Right lobe of liver (tissue), 6 donors: Measurements from ENCODE around the gene GABRG2. TPM values are rescaled to one million over a fixed set of nuclear protein-coding genes. Genes with fewer than 3 reads are reported as not detected.

Source experiments
- ATAC-seq, 4 donors: fragments of 200-7000 bp; cut with Tn5 transposase; one replicate each; pipeline ENCODE4 v1.9.1; 2020; ENCODE audit warnings: mild to moderate bottlenecking in 4 of 4, moderate library complexity in 4 of 4
- DNase-seq, 3 donors: peaks; one replicate each; pipeline ENCODE4 v3.0.0-alpha.2; 2020
- H3K27ac ChIP-seq, 3 donors: fragments of 200-600 bp; one replicate each; pipeline ENCODE4 v1.8.0; 2022
- H3K27me3 ChIP-seq, 2 donors: fragments of 200-600 bp; one replicate each; pipeline ENCODE4 v1.8.0; 2022
- H3K36me3 ChIP-seq, 4 donors: fragments of 200-600 bp; sonication (generic) in 1 of 4; one replicate each; pipeline versions ENCODE4 v1.5.1 to v1.8.0; 2017 to 2022; ENCODE audit warnings: control low read depth in 1 of 4
- H3K4me1 ChIP-seq, 4 donors: fragments of 200-600 bp; sonication (generic) in 1 of 4; one replicate each; pipeline versions ENCODE4 v1.5.1 to v1.8.0; 2017 to 2022; ENCODE audit warnings: control low read depth in 1 of 4
- H3K4me3 ChIP-seq, 3 donors: fragments of 200-600 bp; one replicate each; pipeline ENCODE4 v1.8.0; 2022
- H3K9me3 ChIP-seq, 4 donors: fragments of 200-600 bp; sonication (generic) in 1 of 4; one replicate each; pipeline versions ENCODE4 v1.5.1 to v1.8.0; 2017 to 2022; ENCODE audit warnings: control low read depth in 1 of 4
- POLR2A ChIP-seq: fragments of 450-650 bp; IDR thresholded peaks from one replicate; pipeline ENCODE4 v1.6.1; 2017; ENCODE audit warnings: antibody characterized with exemption, mild to moderate bottlenecking
- WGBS: methylation state at CpG from one replicate; pipeline ENCODE4 v1.1.6; 2018; ENCODE audit warnings: low coverage, low lambda C conversion rate; ENCODE audit not compliant: insufficient coverage; ENCODE audit errors: missing lambda C conversion rate; 5-methylcytosine and 5-hydroxymethylcytosine counted together
- intact Hi-C, 2 donors: fragments of 100-400 bp; cut with DNase I; formaldehyde crosslinking; loops; one replicate each; pipeline versions ENCODE4 v1.11.2 to v1.14.1; 2022
- total RNA-seq, 6 experiments: library from RNA; depleted of rRNA in 2 of 6; stranded (reverse); fragments of >200 nt in 2 of 6; fragmentation: NEBNext Ultra II Directional in 3 of 6; extraction: Animal tissue kit (Norgen Biotek cat#: 25700) in 3 of 6; gene quantifications; one replicate each; pipeline versions ENCODE4 v1.1.0 to v1.2.4, GENCODE V29; 2016 to 2023
- TF ChIP-seq, protein P1 (sequence below), 4 donors: fragments of 200-600 bp in 3 of 4; fragments of 450-650 bp in 1 of 4; IDR thresholded peaks; one replicate each; pipeline versions ENCODE4 v1.5.1 to v1.8.0; 2016 to 2022; ENCODE audit warnings: antibody characterized with exemption in 4 of 4, mild to moderate bottlenecking in 2 of 4
- donor health status: DM: no; HTN: yes; CAD: no.
- donor health status: DM: no; HTN: no; CAD: no.
- donor health status: DM: no; HTN: no; CAD: no.
- donor health status: DM: no; HTN: yes; CAD: no.
- donor health status: DM: no; HTN: yes; CAD: no.

The GABRG2 gene
- total RNA-seq, 6 experiments from 2014 or later = not detected

DNA sequence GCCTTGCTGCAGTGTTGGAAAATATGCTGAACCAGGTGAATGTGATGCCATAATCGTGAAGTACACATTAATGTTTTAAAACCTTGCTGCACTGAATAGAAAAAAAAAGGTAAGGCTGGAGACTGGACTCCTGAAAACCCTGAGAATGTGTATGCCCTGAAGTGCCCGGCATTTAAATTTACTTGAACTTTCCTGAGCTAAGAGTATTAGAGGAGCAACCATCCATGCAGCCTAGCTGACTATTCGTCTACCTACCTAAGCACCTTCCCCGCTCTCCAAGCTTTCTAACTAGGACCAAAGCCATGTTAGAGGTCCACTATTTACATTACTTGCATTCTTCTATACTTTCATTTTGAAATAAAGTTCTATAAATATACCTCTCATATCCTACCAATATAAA, 1.4 kb downstream of the GABRG2 start:
- Histone ChIP-seq H3K27ac (no peak overlapping the region), H3K27me3 (peaks cover 0 to 7% of the 10 kb centered on the region in 2 donors), H3K36me3 (no peaks in the 10 kb centered on the region), H3K4me1 (no peaks in the 10 kb centered on the region), H3K9me3 (no peaks in the 10 kb centered on the region), H3K4me3 (no peak overlapping the region)
- 59% methylated on average over 4 of the region's 4 CpGs for WGBS
- DNase-seq = no peak
- intact Hi-C loops = no loop called here
- ATAC-seq = no peak
- no peak for TF ChIP-seq POLR2A
- TF ChIP-seq, protein P1, sequence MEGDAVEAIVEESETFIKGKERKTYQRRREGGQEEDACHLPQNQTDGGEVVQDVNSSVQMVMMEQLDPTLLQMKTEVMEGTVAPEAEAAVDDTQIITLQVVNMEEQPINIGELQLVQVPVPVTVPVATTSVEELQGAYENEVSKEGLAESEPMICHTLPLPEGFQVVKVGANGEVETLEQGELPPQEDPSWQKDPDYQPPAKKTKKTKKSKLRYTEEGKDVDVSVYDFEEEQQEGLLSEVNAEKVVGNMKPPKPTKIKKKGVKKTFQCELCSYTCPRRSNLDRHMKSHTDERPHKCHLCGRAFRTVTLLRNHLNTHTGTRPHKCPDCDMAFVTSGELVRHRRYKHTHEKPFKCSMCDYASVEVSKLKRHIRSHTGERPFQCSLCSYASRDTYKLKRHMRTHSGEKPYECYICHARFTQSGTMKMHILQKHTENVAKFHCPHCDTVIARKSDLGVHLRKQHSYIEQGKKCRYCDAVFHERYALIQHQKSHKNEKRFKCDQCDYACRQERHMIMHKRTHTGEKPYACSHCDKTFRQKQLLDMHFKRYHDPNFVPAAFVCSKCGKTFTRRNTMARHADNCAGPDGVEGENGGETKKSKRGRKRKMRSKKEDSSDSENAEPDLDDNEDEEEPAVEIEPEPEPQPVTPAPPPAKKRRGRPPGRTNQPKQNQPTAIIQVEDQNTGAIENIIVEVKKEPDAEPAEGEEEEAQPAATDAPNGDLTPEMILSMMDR (IDR thresholded peaks at IDR 0.05) = no peak

DNA sequence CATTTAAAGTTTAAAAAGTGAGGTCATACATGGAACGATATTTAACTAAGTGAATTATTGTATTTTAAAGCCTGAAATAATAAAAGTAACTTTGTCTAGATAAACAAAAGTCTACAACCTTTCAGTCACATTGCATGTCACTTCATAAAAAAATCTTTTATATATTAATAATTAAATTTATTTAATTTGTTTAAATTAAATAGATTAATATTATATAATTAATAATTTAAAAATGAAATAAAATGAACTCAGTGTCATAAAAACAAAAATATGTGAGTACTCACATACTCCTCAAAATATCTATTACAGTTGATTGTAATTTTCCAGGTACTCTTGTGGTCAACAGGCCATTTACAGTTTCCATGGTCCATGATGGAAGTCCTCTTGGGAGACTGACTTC, 11.2 kb downstream of the GABRG2 start:
- H3K9me3 ChIP-seq = no peaks in the 10 kb centered on the region
- no peak for ATAC-seq
- no peak overlapping the region for H3K27ac ChIP-seq
- no peaks in the 10 kb centered on the region for H3K36me3 ChIP-seq
- intact Hi-C loops = no loop called here
- WGBS = 33% methylated on average over 1 of the region's 1 CpG
- no peaks in the 10 kb centered on the region for H3K4me1 ChIP-seq
- TF ChIP-seq POLR2A = no peak
- TF ChIP-seq, protein P1 (IDR thresholded peaks at IDR 0.05) = no peak
- no peaks in the 10 kb centered on the region for H3K27me3 ChIP-seq
- H3K4me3 ChIP-seq = no peak overlapping the region
- DNase-seq = no peak

DNA sequence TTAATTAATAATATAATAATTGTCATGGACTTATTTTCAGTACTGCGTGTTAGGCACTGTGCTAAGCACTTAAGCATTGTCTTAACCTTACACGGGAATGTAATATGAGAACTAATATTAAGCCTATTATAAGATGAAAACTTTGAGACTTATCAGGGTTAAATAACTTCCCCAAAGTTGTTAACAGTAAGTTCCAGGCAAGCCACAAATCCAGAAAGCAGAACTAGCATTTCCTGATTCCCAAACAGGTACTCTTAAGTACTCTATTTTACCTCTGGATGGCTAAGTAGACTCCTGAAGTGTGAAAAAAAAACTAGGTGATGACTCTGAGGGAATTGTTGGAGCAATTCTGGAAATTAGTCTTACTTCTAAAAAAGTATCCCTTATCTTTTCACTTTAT, 23.8 kb downstream of the GABRG2 start:
- Histone ChIP-seq H3K27ac (no peak overlapping the region), H3K36me3 (no peaks in the 10 kb centered on the region), H3K4me1 (no peaks in the 10 kb centered on the region), H3K4me3 (no peak overlapping the region), H3K9me3 (no peaks in the 10 kb centered on the region), H3K27me3 (no peaks in the 10 kb centered on the region)
- ATAC-seq (no peak), DNase-seq (no peak)
- WGBS = 59% methylated on average over 2 of the region's 2 CpGs
- no peak for TF ChIP-seq POLR2A
- TF ChIP-seq, protein P1 (IDR thresholded peaks at IDR 0.05) = no peak
- intact Hi-C loops = no loop called here

DNA sequence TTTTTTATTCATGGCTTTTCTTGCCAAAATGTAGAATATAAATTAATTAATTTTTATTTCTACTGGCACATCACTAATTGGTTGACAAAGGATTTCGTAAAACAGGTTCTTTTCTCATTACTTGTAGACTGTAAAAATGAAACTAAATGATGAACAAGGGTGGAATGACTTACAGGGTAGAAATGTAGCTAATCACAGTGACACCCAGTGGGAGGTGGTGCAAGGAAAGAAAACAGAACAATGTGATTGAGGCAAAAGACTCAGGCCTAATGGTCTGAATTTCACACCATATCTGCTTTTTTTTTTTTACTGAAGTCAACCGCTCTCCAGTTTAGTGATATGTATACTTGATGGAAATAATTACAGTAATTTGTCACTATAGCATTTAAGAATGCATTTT, 28.9 kb downstream of the GABRG2 start:
- Histone ChIP-seq H3K4me1 (no peaks in the 10 kb centered on the region), H3K4me3 (no peak overlapping the region), H3K36me3 (no peaks in the 10 kb centered on the region), H3K27me3 (no peaks in the 10 kb centered on the region), H3K27ac (no peak overlapping the region), H3K9me3 (no peaks in the 10 kb centered on the region)
- TF ChIP-seq, protein P1 (IDR thresholded peaks at IDR 0.05) = no peak
- no peak for TF ChIP-seq POLR2A
- WGBS = 37% methylated on average over 2 of the region's 2 CpGs
- ATAC-seq = no peak
- DNase-seq = no peak
- intact Hi-C loops = no loop called here

DNA sequence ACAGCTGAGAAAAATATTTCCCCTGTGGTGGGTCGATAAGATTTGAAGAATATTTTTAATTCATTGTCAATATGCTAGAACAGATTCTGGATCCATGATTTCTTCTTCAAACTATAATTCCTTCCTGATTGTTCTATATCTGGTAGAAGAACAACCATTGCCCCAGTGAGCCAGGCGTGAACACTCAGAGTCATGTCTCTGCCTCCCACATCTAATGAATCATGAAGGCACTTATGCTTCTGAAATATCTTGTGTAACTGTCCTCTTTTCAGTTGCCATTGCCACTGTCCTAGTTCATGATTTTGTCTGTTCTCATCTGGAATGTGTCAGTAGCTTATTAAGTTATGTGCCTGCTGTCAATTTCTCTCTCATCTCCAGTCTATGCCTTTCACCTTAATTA, 40.0 kb downstream of the GABRG2 start:
- Histone ChIP-seq H3K27ac (no peak overlapping the region), H3K4me3 (no peak overlapping the region), H3K9me3 (no peaks in the 10 kb centered on the region), H3K36me3 (no peaks in the 10 kb centered on the region), H3K27me3 (no peaks in the 10 kb centered on the region), H3K4me1 (no peaks in the 10 kb centered on the region)
- no peak for DNase-seq
- intact Hi-C loops = no loop called here
- no peak for TF ChIP-seq POLR2A
- TF ChIP-seq, protein P1 (IDR thresholded peaks at IDR 0.05) = no peak
- ATAC-seq = no peak
- WGBS = 41% methylated on average over 2 of the region's 2 CpGs
